ENCODE results near the gene HIGD1A. TPM values are rescaled to one million over a fixed set of nuclear protein-coding genes. Genes with fewer than 3 reads are reported as not detected.

Gene HIGD1A
- total RNA-seq, 1 experiment from 2014 or later = 193 TPM

Small RNAs within 50 kb of the gene (small RNA-seq; reads per million reads assigned to genes)
- 0 reads per million in 2 experiments for gene CCDC13

Other genes starting within 250 kb of the HIGD1A start
- 59.2 and 62.4 TPM in 2 replicates for gene SEC22C, start 222.5 kb downstream of the HIGD1A start, total RNA-seq (2014; rRNA removed; shearing (Covaris generic))
- gene SS18L2, start 213.6 kb downstream of the HIGD1A start, total RNA-seq (2014; rRNA removed; shearing (Covaris generic)) = 24.9 and 26.0 TPM in 2 replicates
- gene NKTR, start 203.8 kb downstream of the HIGD1A start, total RNA-seq (2014; rRNA removed; shearing (Covaris generic)) = 18.9 and 19.0 TPM in 2 replicates
- gene ZBTB47, start 150.8 kb downstream of the HIGD1A start, total RNA-seq (2014; rRNA removed; shearing (Covaris generic)) = 2.6 and 2.9 TPM in 2 replicates
- not detected in 2 replicates for gene KLHL40, start 119.0 kb downstream of the HIGD1A start, total RNA-seq (2014; rRNA removed; shearing (Covaris generic))
- gene HHATL, start 101.7 kb downstream of the HIGD1A start, total RNA-seq (2014; rRNA removed; shearing (Covaris generic)) = not detected in 2 replicates
- gene CCDC13, start 31.2 kb downstream of the HIGD1A start, total RNA-seq (2014; rRNA removed; shearing (Covaris generic)) = 0.48 TPM in 1 of 2 replicates, not detected in the other
- not detected in 2 replicates for gene ACKR2, start 5.0 kb upstream of the HIGD1A start, total RNA-seq (2014; rRNA removed; shearing (Covaris generic))
- gene CYP8B1, start 71.4 kb upstream of the HIGD1A start, total RNA-seq (2014; rRNA removed; shearing (Covaris generic)) = not detected in 2 replicates
- gene ZNF662, start 101.7 kb upstream of the HIGD1A start, total RNA-seq (2014; rRNA removed; shearing (Covaris generic)) = 0.13 TPM in 1 of 2 replicates, not detected in the other
- 0.11 TPM in 1 of 2 replicates, not detected in the other for gene GASK1A, start 174.8 kb upstream of the HIGD1A start, total RNA-seq (2014; rRNA removed; shearing (Covaris generic))

Measured in SK-MEL-5 (cell line).